AG04450 (cell line): ENCODE results near the gene MRPS14. TPM values are rescaled to one million over a fixed set of nuclear protein-coding genes. Genes with fewer than 3 reads are reported as not detected.

Experiments
- CTCF ChIA-PET: fragments of 300-600, 350-600 bp; formaldehyde crosslinking; extraction: SDS; loops from one replicate; lab custom pipeline; 2022; ENCODE audit warnings: antibody characterized with exemption, inconsistent platforms; lab: Charles Lee
- POLR2A ChIA-PET: fragments of 350-600 bp; formaldehyde crosslinking; extraction: SDS; loops from one replicate; lab custom pipeline; 2021; ENCODE audit warnings: antibody characterized with exemption, inconsistent platforms; lab: Yijun Ruan, JAX
- DNase-seq: peaks from one replicate; pipeline ENCODE4 v3.0.0-alpha.2; 2011; ENCODE audit warnings: low read depth, low spot score
- H3K27ac ChIP-seq: one replicate; pipeline ENCODE4 v1.5.1; 2012; ENCODE audit warnings: low read depth, low read length, control low read depth
- H3K27me3 ChIP-seq: one replicate; pipeline ENCODE4 v1.6.0; 2012; ENCODE audit warnings: low read length; ENCODE audit not compliant: control insufficient read depth, insufficient read depth
- H3K4me3 ChIP-seq: 2 replicates; pipeline ENCODE4 v1.5.1; 2011; ENCODE audit warnings: mild to moderate bottlenecking, low read depth, low read length, control low read depth
- H3K9me3 ChIP-seq: 2 replicates; pipeline ENCODE4 v1.5.1; 2012; ENCODE audit warnings: low read length; ENCODE audit not compliant: control insufficient read depth, insufficient read depth
- polyA plus RNA-seq: library from polyadenylated mRNA; depleted of rRNA; stranded (reverse); fragments of >200 nt; gene quantifications from 2 replicates; pipeline ENCODE4 v1.2.3, GENCODE V29; 2011
- TF ChIP-seq, protein P1 (sequence below): IDR thresholded peaks from 2 replicates; pipeline ENCODE4 v1.5.1; 2011; ENCODE audit warnings: low read depth, low read length, control low read depth, inconsistent platforms

The MRPS14 gene
- polyA plus RNA-seq, 1 experiment = 40.8 TPM

DNA sequence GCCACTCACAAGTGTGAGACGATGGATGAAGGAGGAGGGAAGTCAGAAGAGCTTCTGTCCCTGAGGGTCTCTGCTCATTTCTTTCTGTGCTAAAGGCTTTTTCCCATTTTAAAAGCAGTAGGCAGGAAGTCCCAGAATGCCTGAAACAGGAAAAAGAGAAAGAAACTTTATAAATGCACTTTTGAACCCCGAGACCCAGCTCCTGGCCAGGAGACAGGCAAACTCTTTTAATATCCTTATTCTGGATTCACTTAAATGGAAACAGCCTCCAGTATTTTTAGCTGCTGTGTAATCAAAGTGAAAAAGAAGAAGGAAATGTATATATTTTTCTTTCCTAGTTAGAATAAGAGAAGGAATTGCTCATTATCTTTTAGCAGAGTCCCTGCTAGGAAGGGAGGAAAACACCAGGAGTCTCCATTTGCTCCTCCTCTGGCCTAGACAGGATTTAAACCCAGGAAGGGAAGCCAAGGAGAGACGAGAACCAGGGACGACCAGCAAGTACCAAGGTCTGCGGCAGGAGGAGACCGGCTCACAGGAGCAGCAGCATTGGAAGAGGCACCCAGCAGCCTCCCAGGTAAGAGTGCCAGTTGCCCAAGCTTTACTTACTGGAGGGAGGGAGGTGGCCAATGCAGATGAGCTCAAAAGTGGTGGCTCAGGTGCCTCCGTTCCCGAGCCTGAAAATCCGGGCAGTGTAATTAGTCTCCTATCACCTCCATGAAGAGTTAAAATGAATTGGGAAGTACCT, 44.3 kb upstream of the MRPS14 start, which contains the start of gene TNN:
TNN (plus strand) TSS at position 472 of the 745 bp plus-strand sequence. CDS start 9,586 bp downstream, outside the sequence.
- POLR2A ChIA-PET = no interaction called here
- Histone ChIP-seq H3K27me3 (no peaks in the 10 kb centered on the region), H3K9me3 (no peaks in the 10 kb centered on the region), H3K4me3 (no peak within 1 kb of the TSS), H3K27ac (no peak within 1 kb of the TSS)
- TF ChIP-seq, protein P1, sequence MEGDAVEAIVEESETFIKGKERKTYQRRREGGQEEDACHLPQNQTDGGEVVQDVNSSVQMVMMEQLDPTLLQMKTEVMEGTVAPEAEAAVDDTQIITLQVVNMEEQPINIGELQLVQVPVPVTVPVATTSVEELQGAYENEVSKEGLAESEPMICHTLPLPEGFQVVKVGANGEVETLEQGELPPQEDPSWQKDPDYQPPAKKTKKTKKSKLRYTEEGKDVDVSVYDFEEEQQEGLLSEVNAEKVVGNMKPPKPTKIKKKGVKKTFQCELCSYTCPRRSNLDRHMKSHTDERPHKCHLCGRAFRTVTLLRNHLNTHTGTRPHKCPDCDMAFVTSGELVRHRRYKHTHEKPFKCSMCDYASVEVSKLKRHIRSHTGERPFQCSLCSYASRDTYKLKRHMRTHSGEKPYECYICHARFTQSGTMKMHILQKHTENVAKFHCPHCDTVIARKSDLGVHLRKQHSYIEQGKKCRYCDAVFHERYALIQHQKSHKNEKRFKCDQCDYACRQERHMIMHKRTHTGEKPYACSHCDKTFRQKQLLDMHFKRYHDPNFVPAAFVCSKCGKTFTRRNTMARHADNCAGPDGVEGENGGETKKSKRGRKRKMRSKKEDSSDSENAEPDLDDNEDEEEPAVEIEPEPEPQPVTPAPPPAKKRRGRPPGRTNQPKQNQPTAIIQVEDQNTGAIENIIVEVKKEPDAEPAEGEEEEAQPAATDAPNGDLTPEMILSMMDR = no peak
- CTCF ChIA-PET = interaction anchor here (1.2 kb wide), 2 partner anchors 58 to 84 kb away, joined by 3 read pairs; no protein-coding TSS in a partner anchor
- no peak for DNase-seq

DNA sequence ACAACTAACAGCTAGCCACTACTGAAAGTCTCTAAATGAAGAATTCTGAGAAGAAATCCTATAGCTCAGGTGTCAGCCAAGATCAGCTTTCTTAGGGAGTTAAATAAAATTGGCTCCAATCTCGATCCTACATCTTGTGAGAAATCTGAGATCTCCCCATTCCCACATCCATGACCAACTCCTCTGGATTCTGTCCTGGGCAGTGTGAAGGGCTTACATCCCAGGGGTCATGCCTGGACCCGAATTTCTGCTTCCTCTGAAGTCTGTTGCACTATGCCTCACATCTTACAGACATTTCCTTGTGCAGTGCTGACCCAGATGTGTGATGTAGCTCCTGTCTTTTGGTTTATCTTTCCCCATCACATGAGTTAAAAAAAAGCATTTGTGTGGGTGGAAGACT, 39.6 kb upstream of the MRPS14 start:
- no peak for DNase-seq
- TF ChIP-seq, protein P1 = no peak
- Histone ChIP-seq H3K9me3 (no peaks in the 10 kb centered on the region), H3K27me3 (no peaks in the 10 kb centered on the region), H3K4me3 (no peak overlapping the region), H3K27ac (no peak overlapping the region)
- ChIA-PET POLR2A (no interaction called here), CTCF (interaction anchor here (1.3 kb wide), 1 partner anchor 62 kb away, joined by 4 read pairs; no protein-coding TSS in a partner anchor)

DNA sequence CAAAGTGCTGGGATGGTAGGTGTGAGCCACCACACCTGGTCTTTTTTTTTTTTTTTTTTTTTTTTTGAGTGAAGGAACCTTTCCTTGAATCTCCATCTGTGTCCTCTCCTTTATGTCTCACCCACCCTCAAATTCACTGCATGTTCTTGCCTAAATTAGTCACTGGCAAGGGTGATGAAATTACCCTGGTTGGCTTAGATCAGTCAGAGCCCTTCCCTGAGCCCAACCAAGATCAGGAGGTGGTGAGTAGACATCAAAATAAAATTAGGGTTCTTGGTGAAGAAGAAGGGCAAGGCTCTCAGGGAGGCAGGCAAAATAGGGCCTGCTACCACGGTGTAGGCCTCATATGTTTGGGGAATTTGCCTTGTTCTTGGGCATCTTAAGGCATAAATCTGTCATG, 39.1 kb upstream of the MRPS14 start:
- no peak for DNase-seq
- H3K27me3 ChIP-seq = no peaks in the 10 kb centered on the region
- CTCF ChIA-PET = interaction anchor here (1.3 kb wide), 1 partner anchor 63 kb away, joined by 4 read pairs; no protein-coding TSS in a partner anchor
- no peak overlapping the region for H3K4me3 ChIP-seq
- no peaks in the 10 kb centered on the region for H3K9me3 ChIP-seq
- TF ChIP-seq, protein P1 = no peak
- no peak overlapping the region for H3K27ac ChIP-seq
- POLR2A ChIA-PET = no interaction called here

DNA sequence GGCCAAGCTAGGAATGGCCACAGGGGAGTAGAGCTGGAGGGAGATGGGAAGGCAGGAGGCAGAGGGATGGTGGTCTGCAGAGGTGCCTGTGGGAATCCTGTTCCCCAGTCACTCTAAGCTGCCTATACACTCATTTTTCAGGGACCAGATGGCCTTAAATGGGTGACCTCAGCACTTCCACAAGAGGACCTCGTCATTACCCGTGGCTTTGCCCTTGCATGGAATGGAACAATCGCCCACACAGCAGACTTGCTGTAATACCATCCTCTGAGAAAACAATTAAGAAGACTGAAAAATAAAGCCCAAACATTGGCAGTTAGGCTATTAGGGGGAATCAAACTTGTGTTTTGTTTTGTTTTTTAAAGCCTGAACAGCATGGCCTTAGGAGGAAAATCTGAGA, 31.5 kb upstream of the MRPS14 start:
- CTCF ChIA-PET = interaction anchor here (1.6 kb wide), 1 partner anchor 71 kb away, joined by 5 read pairs; no protein-coding TSS in a partner anchor
- H3K27ac ChIP-seq = no peak overlapping the region
- no peak for DNase-seq

More for the DNA sequence above, 31.5 kb upstream of the MRPS14 start:
- Histone ChIP-seq H3K9me3 (no peaks in the 10 kb centered on the region), H3K4me3 (no peak overlapping the region), H3K27me3 (no peaks in the 10 kb centered on the region)
- TF ChIP-seq, protein P1 = no peak
- POLR2A ChIA-PET = no interaction called here
